Measurements from ENCODE around the gene SDF2.
"Not testable (repeated sequence)": the region's sequence is repeated elsewhere in the genome, so short reads cannot be mapped to it uniquely, and the experiment has no call there.

Gene SDF2

GRCh38 chr17:28684963-28685362 lies 23.3 kb upstream of the SDF2 start:
- DNase-seq (ENCODE audit: low spot score) = no peak

DNA sequence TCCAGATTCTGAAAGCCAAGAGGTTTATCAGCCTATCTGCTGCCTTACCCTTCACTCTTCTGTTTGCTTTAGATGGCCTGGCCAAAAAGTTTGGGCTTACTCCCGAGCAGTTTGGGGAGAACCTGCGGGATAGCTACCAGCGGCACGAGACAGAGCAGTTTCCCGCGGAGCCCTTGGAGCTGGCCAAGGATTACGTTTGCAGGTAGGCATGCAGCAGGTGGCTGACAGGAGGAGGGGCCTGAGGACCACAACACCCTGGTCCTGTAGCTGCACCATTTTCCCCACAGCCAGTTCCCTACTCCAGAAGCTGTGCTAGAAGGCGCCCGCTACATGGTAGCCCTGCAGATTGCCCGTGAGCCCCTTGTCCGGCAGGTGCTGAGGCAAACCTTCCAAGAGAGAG lies 20.9 kb upstream of the SDF2 start:
- DNase-seq (ENCODE audit: low spot score) = no peak

DNA sequence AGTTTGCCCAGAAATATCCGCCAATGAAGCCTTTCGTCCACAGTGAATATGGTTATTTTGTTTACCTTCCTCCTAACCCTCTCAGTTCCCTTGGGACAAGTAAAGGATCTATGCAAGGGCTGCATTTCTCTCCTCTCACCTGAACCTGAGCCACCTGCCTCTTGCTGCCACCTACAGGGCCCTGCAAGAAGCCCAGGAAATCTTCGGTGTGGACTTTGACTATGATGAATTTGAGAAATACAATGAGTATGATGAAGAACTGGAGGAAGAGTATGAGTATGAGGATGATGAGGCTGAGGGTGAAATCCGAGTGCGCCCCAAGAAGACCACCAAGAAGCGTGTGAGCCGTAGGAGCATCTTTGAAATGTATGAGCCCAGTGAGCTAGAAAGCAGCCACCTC lies 14.3 kb upstream of the SDF2 start:
- peak; percentile 26 for DNase-seq (ENCODE audit: low spot score)

DNA sequence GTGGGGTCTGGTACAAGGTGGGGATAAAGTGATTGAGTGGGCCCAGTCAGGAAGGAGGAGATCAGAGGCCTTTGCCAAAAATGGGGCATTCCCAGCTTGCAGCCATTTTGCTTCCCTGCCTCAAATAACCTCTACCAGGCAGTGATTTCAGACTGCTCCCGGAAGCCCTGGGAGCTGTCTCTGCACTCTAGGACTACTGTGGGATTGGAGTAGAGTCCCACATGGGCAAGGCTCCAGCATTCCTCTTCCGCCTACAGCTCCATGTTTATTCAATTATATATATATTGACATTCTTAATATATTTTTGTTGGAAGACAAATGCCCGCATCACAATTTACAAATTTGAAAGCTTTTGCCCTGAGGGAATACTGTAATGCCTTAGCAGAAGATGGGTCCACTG lies 13.8 kb upstream of the SDF2 start:
- DNase-seq (ENCODE audit: low spot score) = no peak

DNA sequence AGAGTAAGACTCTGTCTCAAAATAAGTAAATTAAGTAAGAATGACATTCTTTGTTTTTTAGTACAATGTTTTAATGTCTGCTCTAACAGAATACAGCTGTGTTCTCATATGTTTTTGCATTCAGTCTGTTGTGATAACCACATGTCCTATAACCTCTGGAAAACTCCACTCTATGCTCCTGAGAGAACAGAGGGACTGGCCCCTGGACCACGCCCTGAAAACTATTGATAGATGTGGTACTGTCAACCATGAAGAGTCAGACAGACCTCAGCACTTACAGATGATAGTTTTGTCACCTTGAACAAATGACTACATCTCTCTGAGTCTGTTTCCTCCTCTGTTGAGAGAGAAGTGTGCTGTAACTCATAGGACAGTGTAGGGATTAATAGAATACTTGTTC lies 8.2 kb upstream of the SDF2 start:
- no peak for DNase-seq (ENCODE audit: low spot score)

- no peak for DNase-seq (ENCODE audit: low spot score)
These were observed 6.2 kb upstream of the SDF2 start for GRCh38 chr17:28667870-28668269.

DNA sequence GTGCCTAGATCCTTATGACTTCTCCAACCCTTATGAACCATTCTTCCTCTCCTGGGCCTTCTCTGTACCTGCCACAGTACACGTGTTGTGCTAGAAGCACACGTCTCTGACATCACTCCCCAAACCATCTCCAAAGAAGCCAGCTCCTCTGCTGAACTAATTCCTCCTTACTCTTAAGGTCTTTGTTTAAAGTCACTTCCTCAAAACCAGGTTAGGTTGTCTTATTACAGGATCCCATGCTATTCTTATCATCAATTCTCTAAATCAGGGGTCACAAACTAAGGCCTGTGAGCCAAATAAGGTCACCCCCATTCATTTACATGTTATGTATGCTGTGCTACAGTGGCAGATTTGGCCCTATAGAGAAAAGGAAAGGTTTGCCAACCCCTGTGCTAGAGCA lies 4.3 kb upstream of the SDF2 start:
- no peak for DNase-seq (ENCODE audit: low spot score)

DNA sequence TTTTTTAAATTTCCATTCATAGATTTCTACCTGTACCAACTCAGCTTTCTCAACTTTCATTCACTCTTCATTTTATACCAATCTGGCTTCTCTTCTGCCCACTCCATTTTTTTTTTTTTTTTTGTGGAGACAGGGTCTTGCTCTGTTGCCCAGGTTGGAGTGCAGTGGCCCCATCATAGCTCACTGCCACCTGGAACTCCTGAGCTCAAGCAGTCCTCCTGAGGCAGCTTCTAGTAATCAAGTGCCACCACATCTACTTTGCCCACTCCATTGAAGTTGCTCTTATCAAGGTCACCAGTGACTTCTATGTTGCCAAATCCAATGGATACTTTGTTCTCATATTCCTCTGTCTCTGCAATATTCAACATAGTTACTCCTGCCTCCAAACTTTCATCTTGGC lies 2.0 kb upstream of the SDF2 start:
- no peak for DNase-seq (ENCODE audit: low spot score)

DNA sequence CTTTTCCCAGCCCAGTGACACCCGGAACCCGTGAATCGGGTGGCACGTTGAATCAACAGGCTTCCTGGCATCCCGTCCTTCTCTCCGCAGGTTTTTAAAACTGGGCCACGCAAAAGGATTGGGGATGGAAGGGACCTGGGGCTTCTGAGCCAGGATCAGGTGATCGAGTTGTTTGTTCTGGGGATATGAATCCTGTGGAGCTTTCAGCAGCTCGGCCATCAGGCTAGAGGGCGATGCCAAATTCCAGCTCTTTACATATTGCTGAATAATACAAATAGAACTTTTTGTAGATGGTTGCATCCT lies 772 bp upstream of the SDF2 start:
- no peak for DNase-seq (ENCODE audit: low spot score)

DNA sequence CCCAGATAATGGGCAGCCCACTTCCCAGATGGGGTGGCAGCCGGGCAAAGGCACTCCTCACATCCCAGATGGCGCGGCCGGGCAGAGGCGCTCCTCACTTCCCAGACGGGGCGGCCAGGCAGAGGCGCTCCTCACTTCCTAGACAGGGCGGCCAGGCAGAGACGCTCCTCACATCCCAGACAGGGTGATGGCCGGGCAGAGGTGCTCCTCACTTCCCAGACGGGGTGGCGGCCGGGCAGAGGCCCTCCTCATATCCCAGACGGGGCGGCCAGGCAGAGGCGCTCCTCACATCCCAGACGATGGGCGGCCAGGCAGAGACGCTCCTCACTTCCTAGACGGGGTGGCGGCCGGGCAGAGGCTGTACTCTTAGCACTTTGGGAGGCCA lies 2.2 kb downstream of the SDF2 start:
- not testable (repeated sequence) for DNase-seq (ENCODE audit: low spot score)

DNA sequence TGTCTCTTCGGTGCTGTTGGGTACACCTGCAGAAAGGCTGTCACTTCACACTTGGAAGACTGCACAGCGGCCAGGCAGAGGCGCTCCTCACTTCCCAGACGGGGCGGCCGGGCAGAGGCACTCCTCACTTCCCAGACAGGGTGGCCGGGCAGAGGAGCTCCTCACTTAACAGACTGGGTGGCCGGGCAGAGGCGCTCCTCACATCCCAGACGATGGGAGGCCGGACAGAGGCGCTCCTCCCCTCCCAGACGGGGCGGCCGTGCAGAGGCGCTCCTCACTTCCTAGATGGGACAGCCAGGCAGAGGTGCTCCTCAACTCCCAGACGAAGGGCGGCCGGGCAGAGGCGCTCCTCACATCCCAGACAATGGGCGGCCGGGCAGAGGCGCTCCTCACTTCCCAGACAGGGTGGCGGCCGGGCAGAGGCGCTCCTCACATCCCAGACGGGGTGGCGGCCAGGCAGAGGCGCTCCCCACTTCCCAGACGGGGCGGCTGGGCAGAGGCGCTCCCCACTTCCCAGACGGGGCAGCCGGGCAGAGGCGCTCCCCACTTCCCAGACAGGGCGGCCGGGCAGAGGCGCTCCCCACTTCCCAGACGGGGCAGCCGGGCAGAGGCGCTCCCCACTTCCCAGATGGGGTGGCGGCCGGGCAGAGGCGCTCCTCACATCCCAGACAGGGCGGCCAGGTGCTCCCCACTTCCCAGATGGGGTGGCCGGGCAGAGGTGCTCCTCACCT lies 2.8 kb downstream of the SDF2 start:
- DNase-seq (ENCODE audit: low spot score) = not testable (repeated sequence)

DNA sequence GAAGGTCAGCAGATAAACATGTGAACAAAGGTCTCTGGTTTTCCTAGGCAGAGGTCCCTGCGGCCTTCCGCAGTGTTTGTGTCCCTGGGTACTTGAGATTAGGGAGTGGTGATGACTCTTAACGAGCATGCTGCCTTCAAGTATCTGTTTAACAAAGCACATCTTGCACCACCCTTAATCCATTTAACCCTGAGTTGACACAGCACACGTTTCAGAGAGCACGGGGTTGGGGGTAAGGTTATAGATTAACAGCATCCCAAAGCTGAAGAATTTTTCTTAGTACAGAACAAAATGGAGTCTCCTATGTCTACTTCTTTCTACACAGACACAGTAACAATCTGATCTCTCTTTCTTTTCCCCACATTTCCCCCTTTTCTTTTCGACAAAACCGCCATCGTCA lies 3.4 kb downstream of the SDF2 start:
- DNase-seq (ENCODE audit: low spot score) = not testable (repeated sequence)

- DNase-seq (ENCODE audit: low spot score) = no peak
These were observed 4.0 kb downstream of the SDF2 start for GRCh38 chr17:28657756-28658155.

DNA sequence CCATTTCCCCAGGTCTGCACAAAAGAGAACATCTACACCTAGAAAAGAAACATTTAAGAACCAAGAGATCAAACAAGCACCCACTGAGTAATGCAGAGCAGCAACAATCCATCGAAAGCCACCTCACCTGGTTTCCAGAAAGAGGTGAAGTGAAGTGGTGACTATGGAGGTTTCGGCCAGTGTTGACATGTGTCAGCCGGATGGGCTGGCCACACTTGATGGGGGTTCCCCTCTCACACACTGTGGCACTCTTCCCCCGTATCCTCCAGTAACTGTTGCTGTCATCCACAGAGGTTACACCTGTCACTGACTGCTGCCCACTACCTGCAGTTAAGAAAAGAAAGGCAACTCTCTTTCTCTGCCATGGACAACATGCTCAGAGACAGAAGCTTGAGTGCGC lies 6.5 kb downstream of the SDF2 start:
- DNase-seq (ENCODE audit: low spot score) = no peak

GRCh38 chr17:28648698-28649097 lies 13.0 kb downstream of the SDF2 start:
- DNase-seq (ENCODE audit: low spot score) = no peak

DNA sequence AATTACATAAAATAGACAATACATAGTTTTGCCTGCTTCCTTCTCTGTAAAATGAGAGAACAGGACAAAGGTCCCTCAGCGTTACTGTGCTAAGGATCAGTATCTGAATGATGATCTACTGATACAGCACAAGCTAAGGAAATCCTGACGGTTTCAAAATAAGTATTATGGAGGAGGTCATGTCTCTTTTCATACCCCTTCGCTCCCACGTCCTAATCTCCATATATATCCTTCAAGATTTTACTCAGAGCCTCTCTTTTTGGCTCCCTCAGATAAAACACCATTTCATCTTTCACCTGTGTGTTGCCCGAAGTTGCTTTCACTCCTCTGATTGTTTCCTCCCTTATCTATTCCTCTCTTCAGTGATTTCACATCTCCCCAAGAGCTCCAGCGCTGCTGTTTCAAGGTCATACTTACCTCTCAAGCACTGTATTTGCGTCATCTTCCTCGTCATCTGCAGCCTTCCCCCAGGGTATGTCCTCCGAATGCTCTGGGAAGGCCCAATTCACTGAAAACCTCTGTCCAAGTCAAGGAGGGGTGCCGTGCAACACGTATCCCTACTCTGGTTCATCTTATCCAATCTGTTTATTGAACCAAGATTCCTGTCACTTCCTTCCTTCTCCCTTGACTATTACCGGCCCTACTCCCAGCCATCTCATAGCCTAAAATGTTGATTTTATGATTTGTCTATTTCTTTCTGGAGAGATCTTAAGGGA lies 15.5 kb downstream of the SDF2 start:
- no peak for DNase-seq (ENCODE audit: low spot score)

- no peak for DNase-seq (ENCODE audit: low spot score)
These were observed 16.1 kb downstream of the SDF2 start for GRCh38 chr17:28645576-28645939.

DNA sequence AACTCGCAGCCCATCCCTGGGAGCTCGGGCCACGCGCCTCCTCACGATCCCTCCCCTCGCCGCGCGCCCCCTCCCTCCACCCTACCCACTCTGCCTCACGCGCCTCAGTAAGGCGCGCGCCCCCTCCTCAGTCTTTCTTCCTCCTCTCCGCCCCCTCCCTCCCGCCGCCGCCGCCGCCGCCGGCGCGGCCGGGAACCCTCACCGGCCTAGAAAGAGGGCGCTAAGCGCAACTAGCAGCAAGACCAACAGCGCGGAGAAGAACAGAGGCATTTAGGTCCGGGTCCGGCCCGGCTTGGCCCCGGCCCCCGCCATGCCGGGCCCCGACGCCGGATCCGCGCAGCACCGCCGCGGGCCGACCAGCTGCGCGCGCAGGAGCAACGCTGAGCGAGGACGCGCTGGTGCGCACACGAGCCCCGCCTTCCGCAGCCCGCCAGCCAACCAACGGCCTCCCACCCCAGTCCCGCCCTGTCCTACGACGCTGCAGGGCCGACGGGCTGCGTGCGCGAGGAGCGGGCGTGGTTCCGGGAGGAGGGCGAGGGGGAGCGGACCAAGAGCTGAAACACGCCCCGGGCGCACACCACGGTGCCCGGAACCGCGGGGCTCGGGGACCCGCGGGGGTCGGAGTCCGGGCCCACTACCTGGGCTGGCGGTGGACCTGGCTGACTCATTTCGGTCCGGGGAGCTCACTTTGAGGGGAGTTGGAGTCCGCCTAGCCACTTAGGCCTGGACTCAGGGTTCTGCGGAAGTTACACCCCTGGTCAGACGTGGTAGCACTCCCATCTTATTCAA lies 16.7 kb downstream of the SDF2 start, which contains the start of gene BLTP2:
TSS of gene BLTP2 (minus strand) at position 372 of the 789 bp plus-strand sequence. CDS start at position 270, 102 bp downstream.
- DNase-seq (ENCODE audit: low spot score) = peak; percentile 93

GRCh38 chr17:28643983-28644786 lies 17.5 kb downstream of the SDF2 start:
- peak; percentile 60 for DNase-seq (ENCODE audit: low spot score)

DNA sequence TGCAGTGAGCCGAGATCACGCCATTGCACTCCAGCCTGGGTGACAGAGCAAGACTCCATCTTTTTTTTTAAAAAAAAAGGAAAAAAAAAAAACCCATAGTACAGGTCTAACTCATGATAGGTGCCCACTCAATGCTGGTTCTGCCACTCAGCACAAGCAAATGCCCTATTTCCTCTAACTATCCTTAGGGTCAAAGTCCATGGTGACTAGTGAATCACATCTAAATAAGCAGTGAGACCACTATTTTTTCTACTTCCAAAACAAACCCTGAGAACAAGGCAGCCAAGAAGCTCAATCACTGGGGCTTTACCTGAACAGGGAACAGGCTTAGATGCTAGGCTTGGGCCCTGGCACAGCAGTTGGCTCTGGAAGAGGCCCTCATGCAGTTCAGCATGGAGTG lies 20.1 kb downstream of the SDF2 start:
- DNase-seq (ENCODE audit: low spot score) = no peak

DNA sequence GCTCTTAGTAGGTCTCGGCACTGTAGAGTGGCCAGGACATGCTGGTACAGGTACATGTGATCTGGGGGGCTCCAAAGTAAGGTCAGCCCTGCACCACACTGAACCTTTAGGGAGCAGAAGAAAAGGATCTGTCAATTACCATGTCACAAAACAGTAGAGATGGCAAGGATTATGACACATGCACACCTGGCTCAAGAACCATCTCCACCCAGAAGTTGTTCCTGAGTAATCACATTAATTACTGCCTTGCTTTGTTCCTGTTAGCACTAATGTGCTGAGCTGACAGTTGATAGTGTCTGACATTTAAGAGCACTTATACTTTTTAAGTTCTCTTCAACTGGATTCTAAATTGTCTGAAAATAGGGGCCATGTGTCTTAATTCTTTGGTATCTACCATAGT lies 26.2 kb downstream of the SDF2 start:
- DNase-seq (ENCODE audit: low spot score) = no peak

DNA sequence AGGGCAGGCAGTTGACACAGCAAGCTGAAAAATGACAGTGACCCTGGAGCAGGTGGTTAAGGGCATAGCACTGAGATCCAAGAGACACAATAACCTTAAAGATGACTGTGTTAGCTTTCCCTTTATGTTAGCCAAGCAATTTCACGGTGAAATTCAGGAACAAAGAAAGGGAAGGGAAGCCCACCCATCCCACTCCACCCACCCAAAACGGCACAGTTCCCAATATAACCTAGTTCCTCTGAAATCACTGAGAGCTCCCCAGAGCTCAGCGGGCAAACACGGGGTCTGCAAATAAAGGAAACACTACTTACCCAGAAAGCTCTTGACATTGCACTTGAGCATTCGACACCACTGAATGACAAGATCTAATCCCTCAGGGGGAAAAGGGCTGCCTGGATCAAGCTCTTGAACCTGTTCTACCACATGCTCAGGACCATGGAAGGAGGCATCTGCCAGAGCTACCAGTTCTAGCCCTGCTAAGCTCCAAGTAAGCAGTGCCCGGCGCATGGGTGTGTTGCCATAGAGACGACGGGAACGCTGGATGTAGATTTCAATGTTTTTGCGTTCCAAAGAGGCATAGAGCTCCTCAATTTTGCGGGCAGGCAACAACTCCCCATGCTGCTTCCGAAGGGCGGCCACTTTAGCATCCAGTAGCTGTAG lies 27.4 kb downstream of the SDF2 start:
- no peak for DNase-seq (ENCODE audit: low spot score)
